Keratinocyte (primary cell): Measurements from ENCODE around the gene ROR2.

ENCODE experiments used
- CTCF ChIP-seq, 3 experiments: IDR thresholded peaks in 1 of 3; conservative IDR thresholded peaks in 1 of 3; optimal IDR thresholded peaks in 1 of 3; 2 replicates in 2 of 3; 3 replicates in 1 of 3; pipeline versions ENCODE3 to v1.5.1; 2011; ENCODE audit warnings: low read length in 3 of 3, mild to moderate bottlenecking in 3 of 3, moderate library complexity in 2 of 3, control low read depth in 1 of 3, inconsistent platforms in 1 of 3; ENCODE audit not compliant: insufficient read depth in 2 of 3; ENCODE audit errors: extremely low read depth in 1 of 3
- EZH2 ChIP-seq: IDR thresholded peaks from one replicate; pipeline ENCODE4 v1.6.1; 2012; ENCODE audit warnings: inconsistent platforms, mild to moderate bottlenecking, low read length, moderate library complexity

- TF ChIP-seq CTCF (optimal IDR thresholded peaks at IDR 0.05 in 1 of 3, IDR thresholded peaks at IDR 0.05 in 1 of 3, conservative IDR thresholded peaks at IDR 0.05 in 1 of 3; ENCODE audit: extremely low read depth in 1 of 3, insufficient read depth in 2 of 3, low read length in 3 of 3) (no peak), EZH2 (no peak)
These were observed 41.8 kb upstream of the ROR2 start for GRCh38 chr9:91991721-91992341.
